Measurements from ENCODE around the gene EVA1A.

Gene EVA1A

GRCh38 chr2:75563591-75563990 is 2.9 kb upstream of the EVA1A start:
- no peak for DNase-seq (ENCODE audit: low read depth, low spot score)

GRCh38 chr2:75562513-75562864 is 1.8 kb upstream of the EVA1A start:
- DNase-seq (ENCODE audit: low read depth, low spot score) = no peak

- DNase-seq (ENCODE audit: low read depth, low spot score) = no peak
Measured at GRCh38 chr2:75561566-75562512, 1.1 kb upstream of the EVA1A start.

GRCh38 chr2:75560022-75560767 is 544 bp downstream of the EVA1A start:
- no peak for DNase-seq (ENCODE audit: low read depth, low spot score)

- DNase-seq (ENCODE audit: low read depth, low spot score) = no peak
Measured at GRCh38 chr2:75559680-75560021, 1.1 kb downstream of the EVA1A start.

- no peak for DNase-seq (ENCODE audit: low read depth, low spot score)
Measured at GRCh38 chr2:75558786-75559679, 1.7 kb downstream of the EVA1A start.

GRCh38 chr2:75558136-75558535 is 2.6 kb downstream of the EVA1A start:
- no peak for DNase-seq (ENCODE audit: low read depth, low spot score)

- DNase-seq (ENCODE audit: low read depth, low spot score) = no peak
Measured at GRCh38 chr2:75557474-75558133, 3.1 kb downstream of the EVA1A start.

GRCh38 chr2:75556679-75557366 is 3.9 kb downstream of the EVA1A start:
- DNase-seq (ENCODE audit: low read depth, low spot score) = no peak

- DNase-seq (ENCODE audit: low read depth, low spot score) = no peak
Measured at GRCh38 chr2:75555701-75556100, 5.0 kb downstream of the EVA1A start.

- DNase-seq (ENCODE audit: low read depth, low spot score) = no peak
Measured at GRCh38 chr2:75553935-75554531, 6.7 kb downstream of the EVA1A start.

GRCh38 chr2:75552222-75552621 is 8.5 kb downstream of the EVA1A start:
- DNase-seq (ENCODE audit: low read depth, low spot score) = no peak

- no peak for DNase-seq (ENCODE audit: low read depth, low spot score)
Measured at GRCh38 chr2:75551434-75551833, 9.3 kb downstream of the EVA1A start.

- no peak for DNase-seq (ENCODE audit: low read depth, low spot score)
Measured at GRCh38 chr2:75549401-75550253, 11.1 kb downstream of the EVA1A start.

GRCh38 chr2:75548036-75548573 is 12.6 kb downstream of the EVA1A start:
- no peak for DNase-seq (ENCODE audit: low read depth, low spot score)

GRCh38 chr2:75547345-75548035 is 13.2 kb downstream of the EVA1A start:
- no peak for DNase-seq (ENCODE audit: low read depth, low spot score)

- no peak for DNase-seq (ENCODE audit: low read depth, low spot score)
Measured at GRCh38 chr2:75545922-75546321, 14.8 kb downstream of the EVA1A start.

GRCh38 chr2:75545387-75545786 is 15.4 kb downstream of the EVA1A start:
- no peak for DNase-seq (ENCODE audit: low read depth, low spot score)

GRCh38 chr2:75543446-75543845 is 17.3 kb downstream of the EVA1A start:
- DNase-seq (ENCODE audit: low read depth, low spot score) = no peak
